IPS-15b (cell line): ENCODE data around the gene TNFRSF6B.
A peak's percentile ranks its signal among the peaks of the same experiment; 100 is the strongest.

ENCODE experiments used
- H3K27me3 ChIP-seq: one replicate; pipeline ENCODE4 v1.6.1; 2013; ENCODE audit warnings: low read length; ENCODE audit not compliant: control insufficient read depth, insufficient read depth
- H3K36me3 ChIP-seq: one replicate; pipeline ENCODE4 v1.6.1; 2013; ENCODE audit warnings: low read length; ENCODE audit not compliant: control insufficient read depth, insufficient read depth
- H3K4me1 ChIP-seq: one replicate; pipeline ENCODE4 v1.6.1; 2013; ENCODE audit warnings: mild to moderate bottlenecking, low read length; ENCODE audit not compliant: control insufficient read depth, insufficient read depth
- H3K4me3 ChIP-seq: one replicate; pipeline ENCODE4 v1.5.1; 2013; ENCODE audit warnings: low read depth, low read length
- H3K9ac ChIP-seq: one replicate; pipeline ENCODE4 v1.6.1; 2013; ENCODE audit warnings: low read depth, mild to moderate bottlenecking, low read length
- H3K9me3 ChIP-seq: one replicate; pipeline ENCODE4 v1.6.1; 2013; ENCODE audit warnings: mild to moderate bottlenecking, low read length; ENCODE audit not compliant: control insufficient read depth, insufficient read depth

Gene TNFRSF6B

GRCh38 chr20:63695424-63696305 lies 787 bp upstream of the TNFRSF6B start:
- H3K9ac ChIP-seq: no peak overlapping the region
- H3K4me3 ChIP-seq: no peak overlapping the region
- no peaks in the 10 kb centered on the region for H3K9me3 ChIP-seq
- H3K4me1 ChIP-seq: peaks cover 4% of the 10 kb centered on the region
- no peaks in the 10 kb centered on the region for H3K27me3 ChIP-seq
- peaks cover 19% of the 10 kb centered on the region for H3K36me3 ChIP-seq

GRCh38 chr20:63696306-63696627 lies 185 bp upstream of the TNFRSF6B start:
- Histone ChIP-seq H3K4me3 (no peak overlapping the region), H3K9ac (no peak overlapping the region), H3K4me1 (peaks cover 4% of the 10 kb centered on the region), H3K9me3 (no peaks in the 10 kb centered on the region), H3K36me3 (peaks cover 13% of the 10 kb centered on the region), H3K27me3 (no peaks in the 10 kb centered on the region)

- Histone ChIP-seq H3K36me3 (peaks cover 9% of the 10 kb centered on the region), H3K4me1 (peaks cover 4% of the 10 kb centered on the region), H3K4me3 (peak overlapping the region; percentile 59), H3K9ac (no peak overlapping the region), H3K9me3 (no peaks in the 10 kb centered on the region), H3K27me3 (no peaks in the 10 kb centered on the region)
Observed at GRCh38 chr20:63697357-63697867, 960 bp downstream of the TNFRSF6B start.

GRCh38 chr20:63697868-63698545 lies 1.6 kb downstream of the TNFRSF6B start:
- H3K9me3 ChIP-seq: no peaks in the 10 kb centered on the region
- peaks cover 4% of the 10 kb centered on the region for H3K4me1 ChIP-seq
- H3K4me3 ChIP-seq: no peak overlapping the region
- H3K9ac ChIP-seq: no peak overlapping the region
- H3K36me3 ChIP-seq: peaks cover 4% of the 10 kb centered on the region
- no peaks in the 10 kb centered on the region for H3K27me3 ChIP-seq

- Histone ChIP-seq H3K27me3 (no peaks in the 10 kb centered on the region), H3K4me1 (peaks cover 4% of the 10 kb centered on the region)
Observed at GRCh38 chr20:63698739-63699465, 2.5 kb downstream of the TNFRSF6B start.

GRCh38 chr20:63699466-63700198 lies 3.2 kb downstream of the TNFRSF6B start:
- Histone ChIP-seq H3K36me3 (peaks cover 5% of the 10 kb centered on the region), H3K4me3 (no peak overlapping the region), H3K4me1 (peaks cover 4% of the 10 kb centered on the region), H3K9me3 (no peaks in the 10 kb centered on the region), H3K27me3 (no peaks in the 10 kb centered on the region), H3K9ac (peak overlapping the region; percentile 24)

More at GRCh38 chr20:63698739-63699465, 2.5 kb downstream of the TNFRSF6B start:
- H3K36me3 ChIP-seq: peaks cover 4% of the 10 kb centered on the region
- no peak overlapping the region for H3K4me3 ChIP-seq
- no peaks in the 10 kb centered on the region for H3K9me3 ChIP-seq
- H3K9ac ChIP-seq: peak overlapping the region; percentile 24

- Histone ChIP-seq H3K9me3 (no peaks in the 10 kb centered on the region), H3K27me3 (no peaks in the 10 kb centered on the region), H3K4me3 (no peak overlapping the region), H3K36me3 (peaks cover 13% of the 10 kb centered on the region), H3K9ac (no peak overlapping the region), H3K4me1 (peaks cover 4% of the 10 kb centered on the region)
Observed at GRCh38 chr20:63700199-63701050, 4.0 kb downstream of the TNFRSF6B start.

GRCh38 chr20:63701051-63701328 lies 4.5 kb downstream of the TNFRSF6B start:
- Histone ChIP-seq H3K9ac (no peak overlapping the region), H3K36me3 (peaks cover 19% of the 10 kb centered on the region), H3K4me3 (no peak overlapping the region), H3K9me3 (no peaks in the 10 kb centered on the region), H3K27me3 (no peaks in the 10 kb centered on the region), H3K4me1 (peaks cover 4% of the 10 kb centered on the region)

- no peaks in the 10 kb centered on the region for H3K9me3 ChIP-seq
- peaks cover 24% of the 10 kb centered on the region for H3K36me3 ChIP-seq
- H3K4me1 ChIP-seq: peaks cover 4% of the 10 kb centered on the region
- H3K27me3 ChIP-seq: no peaks in the 10 kb centered on the region
- no peak overlapping the region for H3K9ac ChIP-seq
- H3K4me3 ChIP-seq: no peak overlapping the region
Observed at GRCh38 chr20:63701329-63702035, 5.0 kb downstream of the TNFRSF6B start.

- Histone ChIP-seq H3K9ac (no peak overlapping the region), H3K4me3 (no peak overlapping the region), H3K9me3 (no peaks in the 10 kb centered on the region), H3K36me3 (peaks cover 26% of the 10 kb centered on the region), H3K4me1 (peaks cover 4% of the 10 kb centered on the region), H3K27me3 (no peaks in the 10 kb centered on the region)
Observed at GRCh38 chr20:63702036-63702665, 5.7 kb downstream of the TNFRSF6B start.
